H1 (cell line): ENCODE data around the gene MRPL20.

Experiments
- CHD1 ChIP-seq: IDR thresholded peaks from 2 replicates; pipeline ENCODE4 v1.6.1; 2012; ENCODE audit warnings: low read depth, low read length, improper control_type of control experiment
- CTCF ChIP-seq, 3 experiments: IDR thresholded peaks; 1 replicate in 2 of 3; 2 replicates in 1 of 3; pipeline versions ENCODE4 v1.5.1 to v1.6.1; 2011; ENCODE audit warnings: low read length in 3 of 3, mild to moderate bottlenecking in 3 of 3, inconsistent platforms in 2 of 3, low read depth in 1 of 3, moderate library complexity in 1 of 3; ENCODE audit not compliant: insufficient read depth in 1 of 3; ENCODE audit errors: control extremely low read depth in 1 of 3
- EP300 ChIP-seq, 2 experiments: IDR thresholded peaks; 1 replicate in 1 of 2; 2 replicates in 1 of 2; pipeline ENCODE4 v1.6.1; 2011 to 2012; ENCODE audit warnings: low read depth in 2 of 2, low read length in 2 of 2, mild to moderate bottlenecking in 2 of 2, borderline replicate concordance in 1 of 2, inconsistent platforms in 1 of 2, moderate library complexity in 1 of 2
- GTF2F1 ChIP-seq: IDR thresholded peaks from 2 replicates; pipeline ENCODE4 v1.6.1; 2012; ENCODE audit warnings: low read depth, low read length, improper control_type of control experiment, borderline replicate concordance
- POLR2A ChIP-seq, 2 experiments: IDR thresholded peaks; 1 replicate in 1 of 2; 2 replicates in 1 of 2; pipeline ENCODE4 v1.6.1; 2011; ENCODE audit warnings: low read depth in 2 of 2, low read length in 2 of 2, mild to moderate bottlenecking in 2 of 2; ENCODE audit errors: control extremely low read depth in 1 of 2
- SP2 ChIP-seq: IDR thresholded peaks from 2 replicates; pipeline ENCODE4 v1.6.1; 2012; ENCODE audit warnings: mild to moderate bottlenecking, low read length, inconsistent platforms
- TAF1 ChIP-seq: IDR thresholded peaks from 2 replicates; pipeline ENCODE4 v1.6.1; 2011; ENCODE audit warnings: mild to moderate bottlenecking, low read depth, low read length
- TEAD4 ChIP-seq: IDR thresholded peaks from 2 replicates; pipeline ENCODE4 v1.6.1; 2012; ENCODE audit warnings: low read depth, low read length, inconsistent platforms, mixed read lengths

GRCh38 chr1:1361233-1361981, 45.7 kb downstream of the MRPL20 start:
- no peak for TF ChIP-seq CTCF (IDR thresholded peaks at IDR 0.05; ENCODE audit: control extremely low read depth in 1 of 3, insufficient read depth in 1 of 3, low read depth in 1 of 3, low read length in 3 of 3)
- no peak for TF ChIP-seq TAF1
- no peak for TF ChIP-seq EP300 (IDR thresholded peaks at IDR 0.05; ENCODE audit: borderline replicate concordance in 1 of 2, low read depth in 2 of 2, low read length in 2 of 2)
- TF ChIP-seq GTF2F1: no peak
- no peak for TF ChIP-seq POLR2A (IDR thresholded peaks at IDR 0.05; ENCODE audit: control extremely low read depth in 1 of 2, low read depth in 2 of 2, low read length in 2 of 2)
- TF ChIP-seq TEAD4: no peak
- no peak for TF ChIP-seq CHD1
- TF ChIP-seq SP2: no peak
